GM19452 (cell line): ENCODE data around the gene VEZF1.

Source experiments
- ATAC-seq: cut with Tn5 transposase; IDR thresholded peaks from one replicate; pipeline ENCODE4 v1.9.1; 2021; ENCODE audit not compliant: unreplicated experiment

The VEZF1 gene, protein sequence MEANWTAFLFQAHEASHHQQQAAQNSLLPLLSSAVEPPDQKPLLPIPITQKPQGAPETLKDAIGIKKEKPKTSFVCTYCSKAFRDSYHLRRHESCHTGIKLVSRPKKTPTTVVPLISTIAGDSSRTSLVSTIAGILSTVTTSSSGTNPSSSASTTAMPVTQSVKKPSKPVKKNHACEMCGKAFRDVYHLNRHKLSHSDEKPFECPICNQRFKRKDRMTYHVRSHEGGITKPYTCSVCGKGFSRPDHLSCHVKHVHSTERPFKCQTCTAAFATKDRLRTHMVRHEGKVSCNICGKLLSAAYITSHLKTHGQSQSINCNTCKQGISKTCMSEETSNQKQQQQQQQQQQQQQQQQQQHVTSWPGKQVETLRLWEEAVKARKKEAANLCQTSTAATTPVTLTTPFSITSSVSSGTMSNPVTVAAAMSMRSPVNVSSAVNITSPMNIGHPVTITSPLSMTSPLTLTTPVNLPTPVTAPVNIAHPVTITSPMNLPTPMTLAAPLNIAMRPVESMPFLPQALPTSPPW

DNA sequence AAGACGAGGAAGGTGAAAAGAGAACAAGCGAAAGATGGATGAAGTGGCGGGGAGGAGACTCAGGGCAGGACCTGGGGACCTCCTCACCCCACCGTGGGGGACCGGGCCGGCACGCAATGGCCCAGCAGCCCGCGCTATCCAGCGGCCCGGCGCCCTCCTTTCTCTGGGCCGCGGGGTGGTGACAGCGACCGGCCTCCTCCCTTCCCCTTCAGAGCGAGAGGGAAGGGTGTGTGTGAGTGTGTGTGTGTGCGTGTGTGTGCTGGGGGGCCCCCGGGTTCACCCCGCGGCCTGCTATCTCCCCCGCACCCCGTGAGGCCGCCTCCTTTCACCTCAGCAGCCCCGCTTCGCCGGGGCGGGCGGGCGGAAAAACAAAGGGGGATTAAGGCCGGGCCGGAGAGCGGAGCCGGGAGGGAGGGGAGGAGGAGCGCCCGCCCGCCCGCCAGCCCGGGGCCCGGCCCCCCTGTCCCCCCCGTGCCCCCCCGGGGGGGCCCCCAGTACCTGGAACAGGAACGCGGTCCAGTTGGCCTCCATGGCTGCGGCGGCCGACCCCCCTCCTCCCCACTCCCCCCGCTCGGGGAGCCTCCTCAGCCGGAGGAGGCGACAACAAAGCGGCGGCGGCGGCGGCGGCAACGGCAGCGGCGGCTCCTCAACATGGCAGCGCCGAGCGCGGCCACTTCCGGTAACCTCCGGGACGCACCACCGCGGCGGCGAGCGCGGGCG is at the start of gene VEZF1:
Gene VEZF1 (minus strand): TSS at position 674 of the 720 bp plus-strand sequence. CDS start 143 bp downstream, at position 531.
- peak; percentile 67 for ATAC-seq

DNA sequence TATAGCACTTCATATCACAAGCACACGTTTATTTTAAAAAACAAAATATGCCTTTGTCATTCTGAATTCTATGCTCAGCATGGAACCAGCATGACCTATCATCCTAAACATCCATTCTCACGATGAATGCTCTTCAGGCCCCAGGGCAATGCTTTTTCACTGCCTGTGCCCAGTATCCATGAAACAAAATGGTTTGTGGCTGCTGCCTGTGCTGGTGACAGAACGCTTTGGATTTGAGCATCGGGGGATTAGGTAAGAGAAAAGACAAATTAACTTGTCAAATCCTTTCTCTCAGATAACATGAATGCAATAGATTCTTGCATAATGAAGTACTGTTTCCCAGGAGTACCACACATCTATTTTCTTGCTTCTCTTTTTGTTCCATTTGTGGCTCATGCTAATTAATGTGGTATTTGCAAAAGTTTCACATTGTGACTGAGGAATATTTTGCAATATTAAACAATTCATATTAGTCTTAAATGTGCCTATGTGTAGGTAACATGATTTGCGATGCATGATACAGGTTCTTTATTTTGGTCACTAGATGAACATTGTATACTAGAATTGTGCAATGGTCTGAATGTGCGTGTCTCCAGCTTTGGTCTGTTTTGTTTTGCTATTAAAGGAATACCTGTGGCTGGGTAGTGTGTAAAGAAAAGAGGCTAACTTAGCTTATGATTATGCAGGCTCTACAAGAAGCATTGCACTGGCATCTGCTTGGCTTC is 44.8 kb upstream of the VEZF1 start:
- no peak for ATAC-seq

DNA sequence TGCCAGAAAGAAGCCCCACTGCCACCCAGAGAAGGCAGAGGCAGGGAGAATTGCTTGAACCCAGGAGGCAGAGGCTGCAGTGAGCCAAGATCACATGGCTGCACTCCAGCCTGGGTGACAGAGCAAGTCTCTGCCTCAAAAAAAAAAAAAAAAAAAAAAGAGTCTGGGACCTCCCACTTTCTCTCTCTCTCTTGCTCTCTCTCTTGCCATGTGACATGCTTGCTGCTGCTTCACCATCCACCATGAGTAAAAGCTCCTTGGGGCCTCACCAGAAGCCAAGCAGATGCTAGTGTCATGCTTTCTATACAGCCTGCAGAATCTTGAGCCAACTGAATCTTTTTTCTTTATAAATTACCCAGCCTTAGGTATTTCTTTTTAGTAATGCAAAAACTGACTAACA is 40.5 kb upstream of the VEZF1 start:
- no peak for ATAC-seq

DNA sequence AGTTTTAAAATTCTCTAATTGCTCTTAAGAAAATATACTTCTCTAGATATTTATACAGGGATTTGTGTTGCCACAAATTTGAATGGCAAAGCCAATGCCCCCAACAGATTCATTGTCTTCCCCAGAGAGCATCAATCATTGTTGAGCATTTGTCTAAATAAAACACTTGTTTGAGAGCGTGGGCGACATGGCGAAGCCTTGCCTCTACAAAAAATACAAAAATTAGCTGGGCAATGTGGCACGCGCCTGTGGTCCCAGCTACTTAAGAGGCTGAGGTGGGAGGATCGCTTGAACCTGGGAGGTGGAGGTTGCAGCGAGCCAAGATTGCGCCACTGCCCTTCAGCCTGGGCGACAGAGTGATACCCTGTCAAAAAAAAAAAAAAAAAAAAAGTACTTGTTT is 32.3 kb upstream of the VEZF1 start:
- ATAC-seq: no peak

- ATAC-seq: no peak
These were observed 31.5 kb upstream of the VEZF1 start for GRCh38 chr17:58019521-58019920.

GRCh38 chr17:58019039-58019438 is 31.0 kb upstream of the VEZF1 start:
- no peak for ATAC-seq

- ATAC-seq: no peak
These were observed 22.2 kb upstream of the VEZF1 start for GRCh38 chr17:58010067-58010799.

- ATAC-seq: peak; percentile 31
These were observed 20.0 kb upstream of the VEZF1 start for GRCh38 chr17:58007781-58008706.

GRCh38 chr17:58006924-58007780 is 19.1 kb upstream of the VEZF1 start, which contains the start of gene SRSF1:
SRSF1 (minus strand) TSS chr17:58007246; CDS start chr17:58007137, 109 bp downstream.
- peak; percentile 89 for ATAC-seq

- no peak for ATAC-seq
These were observed 18.5 kb upstream of the VEZF1 start for GRCh38 chr17:58006560-58006923.

GRCh38 chr17:58005728-58006559 is 17.9 kb upstream of the VEZF1 start:
- no peak for ATAC-seq

DNA sequence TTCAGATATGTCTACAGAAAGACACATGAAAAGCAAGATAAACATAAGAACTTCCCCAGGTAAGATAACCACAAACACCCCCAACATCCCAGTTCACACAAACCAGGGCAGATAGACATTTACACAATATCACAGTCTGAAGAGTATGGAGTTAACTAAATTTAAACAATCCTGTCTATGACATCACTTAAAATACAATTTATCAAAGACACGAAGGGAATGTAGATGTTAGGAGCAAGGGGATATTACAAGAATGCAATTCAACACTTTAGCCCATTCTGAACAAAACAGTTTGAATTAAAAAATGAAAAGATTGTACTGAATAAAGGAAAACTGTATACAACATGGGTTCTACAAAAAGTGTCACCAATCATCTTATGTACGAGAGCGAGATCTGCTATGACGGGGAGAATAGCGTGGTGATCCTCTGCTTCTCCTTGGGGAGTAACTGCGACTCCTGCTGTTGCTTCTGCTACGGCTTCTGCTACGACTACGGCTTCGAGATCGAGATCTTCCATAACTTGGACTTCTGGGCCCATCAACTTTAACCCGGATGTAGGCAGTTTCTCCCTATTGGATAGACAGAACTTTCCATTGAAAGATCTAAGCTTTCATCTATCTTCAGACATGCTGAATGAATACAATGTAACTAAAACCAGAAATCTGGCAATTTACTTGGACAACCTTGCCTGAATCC is 17.1 kb upstream of the VEZF1 start:
- ATAC-seq: no peak

DNA sequence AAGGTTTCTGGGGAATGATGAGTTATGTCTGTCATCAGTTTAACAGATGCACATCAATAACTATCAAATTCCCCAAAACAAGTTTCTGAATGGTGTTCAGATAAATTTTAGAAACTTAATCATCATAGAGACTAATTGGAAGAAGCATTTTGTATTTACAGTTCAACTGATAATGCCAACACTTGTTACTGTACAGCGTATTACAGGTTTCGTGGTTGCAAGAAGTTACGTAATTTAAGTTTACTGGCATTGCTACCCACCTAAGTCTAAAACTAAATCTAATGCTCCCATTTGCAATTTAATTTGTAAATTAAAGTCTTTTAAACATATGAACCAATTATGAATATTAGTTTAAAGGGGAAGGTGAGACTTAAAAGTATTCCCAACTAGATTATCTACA is 16.0 kb upstream of the VEZF1 start:
- ATAC-seq: no peak

DNA sequence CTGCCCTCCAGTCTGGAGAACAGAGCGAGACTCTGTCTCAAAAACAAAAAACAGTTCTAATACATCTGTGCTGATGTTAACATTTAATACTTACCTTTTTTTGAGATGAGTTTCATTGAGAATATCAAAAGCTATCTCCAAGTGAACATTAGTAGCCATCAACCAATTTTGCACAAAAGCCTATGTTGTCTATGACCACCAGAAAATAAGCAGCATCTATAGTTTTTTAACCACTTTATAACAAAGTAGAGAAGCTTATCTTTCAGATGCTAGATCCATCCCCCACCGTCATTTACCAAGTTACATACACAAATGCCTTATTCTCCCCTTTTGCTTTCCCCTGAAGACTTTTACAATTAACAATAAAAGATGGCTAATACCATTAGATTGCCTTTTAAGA is 14.9 kb upstream of the VEZF1 start:
- no peak for ATAC-seq

- ATAC-seq: no peak
These were observed 14.3 kb upstream of the VEZF1 start for GRCh38 chr17:58002154-58002948.

GRCh38 chr17:58001461-58002124 is 13.5 kb upstream of the VEZF1 start:
- ATAC-seq: no peak
